ENCODE results near the gene HAUS3. TPM values are rescaled to one million over a fixed set of nuclear protein-coding genes. Genes with fewer than 3 reads are reported as not detected.

Gene HAUS3
- total RNA-seq, 2 donors from 2014 or later = 6.5 to 12.9 TPM

DNA sequence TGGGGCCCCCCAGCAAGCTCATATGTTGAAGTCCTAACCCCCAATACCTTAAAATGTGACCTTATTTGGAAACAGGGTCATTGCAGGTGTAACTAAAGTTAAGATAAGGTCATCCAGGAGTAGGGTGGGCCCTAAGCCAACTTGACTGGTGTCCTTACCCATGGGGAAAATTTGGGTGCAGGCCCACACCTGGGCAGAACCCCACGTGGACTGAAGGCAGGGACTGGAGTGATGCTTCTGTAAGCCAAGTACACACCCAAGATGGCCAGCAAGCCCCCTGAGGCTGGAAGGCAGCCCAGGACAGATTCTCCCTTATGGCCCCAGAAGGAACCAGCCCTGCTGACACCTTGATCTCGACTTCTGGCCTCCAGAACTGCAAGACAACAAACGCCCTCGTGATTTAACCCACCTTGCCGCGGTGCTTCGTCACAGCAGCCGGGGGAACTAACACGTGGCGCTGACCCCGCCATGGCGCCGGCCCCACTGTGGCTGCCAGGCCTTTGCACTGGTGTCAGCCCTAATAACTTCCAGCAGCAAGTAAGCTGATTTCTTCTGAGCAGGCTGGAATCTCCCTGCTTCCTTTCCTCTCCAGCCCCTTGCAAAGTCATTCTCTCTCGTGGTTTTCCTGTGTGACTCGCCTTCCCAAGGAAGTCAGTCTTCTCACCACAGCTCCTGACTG lies 43.2 kb upstream of the HAUS3 start:
- ATAC-seq (ENCODE audit: insufficient number of reproducible peaks, low FRiP score, low read depth) (no peak), DNase-seq (ENCODE audit: low spot score) (no peak)
- Histone ChIP-seq H3K4me3 (no peak overlapping the region), H3K27me3 (replicated peaks; ENCODE audit: insufficient read depth) (no peaks in the 10 kb centered on the region), H3K9me3 (no peaks in the 10 kb centered on the region), H3K4me1 (ENCODE audit: control insufficient read depth in 1 of 2, low read depth in 2 of 2) (no peaks in the 10 kb centered on the region), H3K36me3 (no peaks in the 10 kb centered on the region), H3K27ac (no peak overlapping the region)
- TF ChIP-seq, protein P1, sequence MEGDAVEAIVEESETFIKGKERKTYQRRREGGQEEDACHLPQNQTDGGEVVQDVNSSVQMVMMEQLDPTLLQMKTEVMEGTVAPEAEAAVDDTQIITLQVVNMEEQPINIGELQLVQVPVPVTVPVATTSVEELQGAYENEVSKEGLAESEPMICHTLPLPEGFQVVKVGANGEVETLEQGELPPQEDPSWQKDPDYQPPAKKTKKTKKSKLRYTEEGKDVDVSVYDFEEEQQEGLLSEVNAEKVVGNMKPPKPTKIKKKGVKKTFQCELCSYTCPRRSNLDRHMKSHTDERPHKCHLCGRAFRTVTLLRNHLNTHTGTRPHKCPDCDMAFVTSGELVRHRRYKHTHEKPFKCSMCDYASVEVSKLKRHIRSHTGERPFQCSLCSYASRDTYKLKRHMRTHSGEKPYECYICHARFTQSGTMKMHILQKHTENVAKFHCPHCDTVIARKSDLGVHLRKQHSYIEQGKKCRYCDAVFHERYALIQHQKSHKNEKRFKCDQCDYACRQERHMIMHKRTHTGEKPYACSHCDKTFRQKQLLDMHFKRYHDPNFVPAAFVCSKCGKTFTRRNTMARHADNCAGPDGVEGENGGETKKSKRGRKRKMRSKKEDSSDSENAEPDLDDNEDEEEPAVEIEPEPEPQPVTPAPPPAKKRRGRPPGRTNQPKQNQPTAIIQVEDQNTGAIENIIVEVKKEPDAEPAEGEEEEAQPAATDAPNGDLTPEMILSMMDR (IDR thresholded peaks at IDR 0.05) = no peak

DNA sequence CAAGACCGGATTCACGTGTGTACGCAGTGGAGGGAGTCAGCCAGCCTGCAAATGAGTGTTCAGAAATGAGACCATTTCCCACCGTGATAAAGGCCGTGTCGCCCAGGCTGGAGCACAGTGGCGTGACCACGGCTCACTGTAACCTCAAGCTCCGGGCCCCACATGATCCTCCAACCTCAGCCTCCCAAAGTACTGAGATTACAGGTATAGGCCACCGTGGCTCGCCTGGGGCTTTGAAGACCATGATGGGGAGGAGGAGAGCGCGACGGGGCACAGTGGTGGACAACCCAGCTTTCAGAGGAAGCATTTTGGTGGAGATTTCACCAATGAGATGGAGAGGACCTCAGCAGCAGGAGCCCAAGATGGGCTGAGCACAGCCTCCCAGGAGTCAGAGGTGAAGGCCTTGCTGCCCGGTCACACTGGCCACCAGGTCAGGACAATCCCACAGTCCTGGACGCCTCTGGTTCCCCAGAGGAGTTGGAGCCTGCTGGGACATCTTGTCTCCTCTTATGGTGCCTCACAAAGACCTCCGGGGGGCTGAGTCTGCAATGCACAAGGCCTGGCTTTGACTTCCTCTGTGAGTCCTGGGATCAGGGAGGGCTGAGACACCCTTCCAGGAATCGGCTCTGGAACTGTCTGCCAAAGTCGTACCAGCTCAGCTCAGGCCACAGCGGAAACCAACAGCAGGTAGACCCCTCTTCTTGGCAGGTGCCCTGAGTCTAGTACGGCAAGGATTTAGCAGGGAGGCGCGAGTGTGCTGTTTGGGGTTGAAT lies 42.4 kb upstream of the HAUS3 start:
- ATAC-seq (ENCODE audit: insufficient number of reproducible peaks, low FRiP score, low read depth) = no peak
- Histone ChIP-seq H3K27me3 (replicated peaks; ENCODE audit: insufficient read depth) (no peaks in the 10 kb centered on the region), H3K4me3 (no peak overlapping the region), H3K36me3 (no peaks in the 10 kb centered on the region), H3K9me3 (no peaks in the 10 kb centered on the region), H3K27ac (no peak overlapping the region), H3K4me1 (ENCODE audit: control insufficient read depth in 1 of 2, low read depth in 2 of 2) (no peaks in the 10 kb centered on the region)
- TF ChIP-seq, protein P1 (IDR thresholded peaks at IDR 0.05) = no peak
- no peak for DNase-seq (ENCODE audit: low spot score)

DNA sequence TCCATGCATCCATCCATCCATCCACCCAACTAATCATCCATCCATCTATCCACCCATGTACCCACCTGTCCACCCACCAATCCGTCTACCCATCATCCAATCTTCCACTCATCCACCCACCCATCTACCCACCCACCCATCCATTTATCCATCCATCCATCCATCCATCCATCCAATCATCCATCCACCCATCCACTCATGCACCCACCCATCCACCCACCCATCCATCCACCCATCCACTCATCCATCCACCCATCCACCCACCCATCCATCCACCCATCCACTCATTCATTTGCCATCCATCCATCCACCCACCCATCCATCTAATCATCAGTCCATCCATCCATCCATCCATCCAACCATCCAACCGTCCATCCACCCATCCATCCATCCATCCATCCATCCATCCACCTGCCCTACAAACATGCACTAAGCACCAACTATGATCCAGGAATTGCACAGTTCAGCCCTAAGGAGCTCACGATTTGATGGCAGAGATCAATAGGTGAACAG lies 41.3 kb upstream of the HAUS3 start:
- ATAC-seq (ENCODE audit: insufficient number of reproducible peaks, low FRiP score, low read depth) (no peak), DNase-seq (ENCODE audit: low spot score) (no peak)
- no peaks in the 10 kb centered on the region for H3K36me3 ChIP-seq
- H3K4me3 ChIP-seq = no peak overlapping the region
- H3K27me3 ChIP-seq (replicated peaks; ENCODE audit: insufficient read depth) = no peaks in the 10 kb centered on the region
- TF ChIP-seq, protein P1 (IDR thresholded peaks at IDR 0.05) = no peak
- H3K9me3 ChIP-seq = no peaks in the 10 kb centered on the region
- H3K27ac ChIP-seq = no peak overlapping the region
- no peaks in the 10 kb centered on the region for H3K4me1 ChIP-seq (ENCODE audit: control insufficient read depth in 1 of 2, low read depth in 2 of 2)

DNA sequence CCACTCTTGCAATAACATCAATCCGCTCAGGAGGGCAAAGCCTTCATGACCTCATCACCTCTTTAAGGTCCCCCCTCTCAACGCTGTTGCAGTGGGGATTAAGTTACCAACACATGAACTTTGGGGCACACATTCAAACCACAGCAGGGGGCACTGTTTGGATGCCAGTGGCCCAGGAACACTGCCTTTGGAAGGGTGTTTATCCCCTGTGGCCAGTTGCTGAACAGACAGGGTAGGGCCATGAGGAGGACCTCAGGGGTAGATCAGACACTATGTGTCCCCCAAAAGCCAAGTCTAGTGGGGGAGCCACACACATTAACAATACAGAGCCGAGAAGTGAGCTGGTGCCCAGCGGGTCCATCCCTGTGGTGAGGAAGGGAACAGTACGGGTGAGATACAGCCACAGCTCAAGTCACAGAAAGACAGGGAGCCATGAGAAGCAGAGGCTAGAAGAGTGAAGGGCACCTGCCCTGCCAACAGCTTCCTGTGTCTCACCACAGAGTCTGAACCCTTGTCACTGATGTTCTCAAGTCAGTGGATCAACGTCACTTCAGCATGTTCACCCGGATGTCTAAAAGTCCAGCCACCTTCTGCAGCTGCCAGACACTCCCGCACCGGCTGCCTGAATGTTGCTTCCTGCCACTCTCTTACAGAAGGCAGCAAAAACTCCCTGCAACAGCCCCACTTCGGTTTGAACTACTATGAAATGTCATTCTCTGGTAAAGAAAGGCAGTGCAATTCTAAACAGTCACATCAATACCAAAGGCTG lies 39.8 kb upstream of the HAUS3 start:
- Histone ChIP-seq H3K27me3 (replicated peaks; ENCODE audit: insufficient read depth) (no peaks in the 10 kb centered on the region), H3K36me3 (no peaks in the 10 kb centered on the region), H3K4me1 (ENCODE audit: control insufficient read depth in 1 of 2, low read depth in 2 of 2) (no peaks in the 10 kb centered on the region), H3K27ac (no peak overlapping the region), H3K4me3 (no peak overlapping the region), H3K9me3 (no peaks in the 10 kb centered on the region)
- no peak for ATAC-seq (ENCODE audit: insufficient number of reproducible peaks, low FRiP score, low read depth)
- no peak for DNase-seq (ENCODE audit: low spot score)
- TF ChIP-seq, protein P1 (IDR thresholded peaks at IDR 0.05) = no peak
